A204.1 (cell line): ENCODE data around the gene OXLD1.
"Not testable (repeated sequence)": the region's sequence is repeated elsewhere in the genome, so short reads cannot be mapped to it uniquely, and the experiment has no call there.

Experiments
- FAIRE-seq: peaks from 2 replicates; lab custom pipeline; 2012; peaks lifted over from hg19 to GRCh38; lab: Jason Lieb, UNC

Gene OXLD1

GRCh38 chr17:81648707-81649085, 17.7 kb downstream of the OXLD1 start:
- no peak for FAIRE-seq

- no peak for FAIRE-seq
These were observed 18.2 kb downstream of the OXLD1 start for GRCh38 chr17:81648013-81648706.

GRCh38 chr17:81647640-81648012, 18.8 kb downstream of the OXLD1 start:
- no peak for FAIRE-seq

- FAIRE-seq, result no peak
These were observed 19.4 kb downstream of the OXLD1 start for GRCh38 chr17:81646869-81647600.

GRCh38 chr17:81644976-81645952, 21.1 kb downstream of the OXLD1 start:
- no peak for FAIRE-seq

- no peak for FAIRE-seq
These were observed 21.9 kb downstream of the OXLD1 start for GRCh38 chr17:81644496-81644895.

GRCh38 chr17:81641825-81642489, 24.4 kb downstream of the OXLD1 start:
- no peak for FAIRE-seq

- FAIRE-seq, result no peak
These were observed 26.4 kb downstream of the OXLD1 start for GRCh38 chr17:81640011-81640410.

GRCh38 chr17:81638683-81639082, 27.7 kb downstream of the OXLD1 start:
- no peak for FAIRE-seq

- FAIRE-seq, result no peak
These were observed 29.7 kb downstream of the OXLD1 start, which contains the start of the genes NPLOC4 and TSPAN10 for GRCh38 chr17:81636505-81637288. TSS of gene NPLOC4 (minus strand) at chr17:81637112. CDS start at chr17:81636930, 182 bp downstream. TSS of gene TSPAN10 (plus strand) at chr17:81637196. CDS start at chr17:81642413, 5,217 bp downstream.

- FAIRE-seq, result no peak
These were observed 30.4 kb downstream of the OXLD1 start for GRCh38 chr17:81635973-81636504.

- FAIRE-seq, result no peak
These were observed 31.0 kb downstream of the OXLD1 start for GRCh38 chr17:81635431-81635830.

GRCh38 chr17:81631482-81631881, 34.9 kb downstream of the OXLD1 start:
- FAIRE-seq, result no peak

- FAIRE-seq, result no peak
These were observed 36.1 kb downstream of the OXLD1 start for GRCh38 chr17:81630274-81630673.

- FAIRE-seq, result no peak
These were observed 44.8 kb downstream of the OXLD1 start for GRCh38 chr17:81621494-81622130.

- not testable (repeated sequence) for FAIRE-seq
These were observed 48.1 kb downstream of the OXLD1 start for GRCh38 chr17:81618307-81618706.

- FAIRE-seq, result no peak
These were observed 49.5 kb downstream of the OXLD1 start for GRCh38 chr17:81616877-81617276.

GRCh38 chr17:81615401-81615930, 50.9 kb downstream of the OXLD1 start:
- no peak for FAIRE-seq
